GM23248 (cell line): ENCODE results near the gene STK32B.

Source experiments
- EZH2 ChIP-seq: fragments of 200-600 bp; sonication (generic); IDR thresholded peaks from 2 replicates; pipeline ENCODE4 v1.6.1; 2018; ENCODE audit warnings: antibody characterized with exemption, mild to moderate bottlenecking; ENCODE audit not compliant: insufficient read depth, poor library complexity, severe bottlenecking
- EZH2phosphoT487 ChIP-seq: fragments of 200-600 bp; sonication (generic); IDR thresholded peaks from 2 replicates; pipeline ENCODE4 v1.6.1; 2018; ENCODE audit warnings: antibody characterized with exemption, moderate library complexity, mild to moderate bottlenecking, low read depth; ENCODE audit not compliant: insufficient read depth

DNA sequence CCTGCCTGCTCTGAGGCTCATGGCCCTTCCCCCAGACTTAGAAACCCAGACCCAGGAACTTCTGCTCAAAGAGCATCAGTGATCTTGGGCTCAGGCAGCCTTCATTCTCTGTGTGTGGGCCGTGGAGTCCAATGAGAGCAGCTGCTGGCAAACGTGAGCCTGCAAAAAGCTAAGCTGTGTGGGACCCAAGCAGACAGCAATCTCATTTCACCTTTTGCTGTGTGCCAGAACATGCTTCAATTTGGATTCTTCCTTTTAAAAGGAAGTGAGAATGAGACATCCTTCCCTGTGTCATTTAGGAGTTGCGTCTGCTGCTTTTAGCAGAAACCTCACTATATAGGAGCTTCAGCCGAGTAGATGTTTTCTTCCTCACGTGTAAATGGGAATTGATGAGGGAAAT, 418.6 kb downstream of the STK32B start:
- TF ChIP-seq EZH2phosphoT487: no peak
- no peak for TF ChIP-seq EZH2
